Activated CD4-positive, alpha-beta memory T cell treated with anti-CD3 and anti-CD28 coated beads, Interleukin-2, amount 10 ng/mL, durations not matched to agents 7 days and 5 days (primary cell): ENCODE measurements around the gene STARD6. TPM values are rescaled to one million over a fixed set of nuclear protein-coding genes. Genes with fewer than 3 reads are reported as not detected.

Experiments used
- CTCF ChIA-PET: fragments of 350-600 bp; sonication (Branson Sonifier 250); formaldehyde crosslinking; loops from one replicate; lab custom pipeline; 2021; ENCODE audit warnings: antibody characterized with exemption, inconsistent platforms; lab: Charles Lee
- POLR2A ChIA-PET: fragments of 350-600 bp; sonication (Branson Sonifier 250); formaldehyde crosslinking; loops from one replicate; lab custom pipeline; 2021; ENCODE audit warnings: antibody characterized with exemption; lab: Charles Lee
- DNase-seq: peaks from one replicate; pipeline ENCODE4 v3.0.0-alpha.2; 2020
- H3K27ac Mint-ChIP-seq: one replicate; pipeline ENCODE4 v1.8.0; 2021; ENCODE audit warnings: mild to moderate bottlenecking, mixed read lengths
- H3K27me3 Mint-ChIP-seq: one replicate; pipeline ENCODE4 v1.8.0; 2021; ENCODE audit warnings: mixed read lengths
- H3K36me3 Mint-ChIP-seq: one replicate; pipeline ENCODE4 v1.8.0; 2021; ENCODE audit warnings: low read depth, mixed read lengths
- H3K4me1 Mint-ChIP-seq: one replicate; pipeline ENCODE4 v1.8.0; 2021; ENCODE audit warnings: mixed read lengths
- H3K4me3 Mint-ChIP-seq: one replicate; pipeline ENCODE4 v1.8.0; 2021; ENCODE audit warnings: mild to moderate bottlenecking, mixed read lengths
- H3K9me3 Mint-ChIP-seq: one replicate; pipeline ENCODE4 v1.8.0; 2021; ENCODE audit warnings: mixed read lengths
- total RNA-seq, 2 experiments: library from RNA; stranded (reverse); gene quantifications; one replicate each; pipeline ENCODE4 v1.2.3, GENCODE V29; 2021

STARD6 gene
- total RNA-seq, 2 experiments from 2014 or later, result not detected

DNA sequence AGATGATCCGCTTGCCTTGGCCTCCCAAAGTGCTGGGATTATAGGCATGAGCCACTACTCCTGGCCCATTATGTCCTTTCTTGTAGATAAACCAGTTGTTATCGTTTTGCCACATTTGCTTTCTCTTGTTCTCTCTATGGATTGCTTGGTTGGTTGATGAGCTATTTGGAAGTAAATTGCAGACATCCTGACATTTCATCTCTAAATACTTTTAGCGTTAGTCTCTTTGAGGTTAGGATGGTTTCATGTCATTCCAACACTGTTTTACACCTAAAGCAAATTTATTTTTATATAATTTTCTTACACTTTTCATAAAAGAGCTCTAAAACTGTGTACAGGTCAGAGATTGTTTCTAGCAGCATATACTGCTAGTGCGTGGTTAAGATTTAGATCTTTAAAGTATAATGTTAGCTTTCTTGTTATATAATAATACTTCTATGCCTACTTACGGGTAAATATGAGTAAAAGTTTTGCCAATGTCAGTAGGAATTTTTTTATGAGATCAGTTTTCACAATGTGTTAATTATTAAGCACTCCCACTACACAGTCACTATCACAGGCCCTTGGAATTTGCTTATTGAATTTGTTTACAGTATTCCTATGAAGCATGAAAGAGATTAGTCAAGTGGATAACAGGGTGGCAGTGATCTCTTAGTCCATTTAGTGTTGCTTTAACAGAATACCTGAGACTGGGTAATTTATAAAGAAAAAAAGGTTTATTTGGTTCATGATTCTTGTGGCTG is 78.0 kb downstream of the STARD6 start:
- Mint-ChIP-seq H3K27ac (no peak overlapping the region), H3K36me3 (peaks cover 52% of the 10 kb centered on the region), H3K4me1 (peaks cover 18% of the 10 kb centered on the region), H3K9me3 (no peaks in the 10 kb centered on the region), H3K27me3 (no peaks in the 10 kb centered on the region), H3K4me3 (no peak overlapping the region)
- DNase-seq, result no peak
- ChIA-PET CTCF (interaction anchor here (1.4 to 2.5 kb wide), 2 partner anchors 10 to 14 kb away, joined by 3 to 7 read pairs; partner anchors contain the start of gene POLI), POLR2A (no interaction called here)

GRCh38 chr18:54278615-54279014 is 79.0 kb downstream of the STARD6 start:
- ChIA-PET CTCF (interaction anchor here (0.6 to 2.5 kb wide), 3 partner anchors 9 to 27 kb away, joined by 3 to 10 read pairs (median 7); partner anchors contain the start of gene POLI), POLR2A (interaction anchor here (0.6 to 1.2 kb wide), 2 partner anchors 8 to 119 kb away, joined by 4 to 5 read pairs; no protein-coding TSS in a partner anchor)
- Mint-ChIP-seq H3K36me3 (peaks cover 45% of the 10 kb centered on the region), H3K4me3 (no peak overlapping the region), H3K27me3 (no peaks in the 10 kb centered on the region), H3K4me1 (peaks cover 10% of the 10 kb centered on the region), H3K9me3 (no peaks in the 10 kb centered on the region), H3K27ac (no peak overlapping the region)
- DNase-seq, result no peak

- ChIA-PET POLR2A (interaction anchor here (1.2 to 1.5 kb wide), 2 partner anchors 7 to 69 kb away, joined by 3 to 5 read pairs; no protein-coding TSS in a partner anchor), CTCF (interaction anchor here (2.5 kb wide), 1 partner anchor 8 kb away, joined by 7 read pairs; the partner anchor contains the start of gene POLI)
- Mint-ChIP-seq H3K36me3 (peaks cover 45% of the 10 kb centered on the region), H3K27me3 (no peaks in the 10 kb centered on the region), H3K4me3 (no peak overlapping the region), H3K27ac (no peak overlapping the region), H3K4me1 (peaks cover 10% of the 10 kb centered on the region), H3K9me3 (no peaks in the 10 kb centered on the region)
- no peak for DNase-seq
These were observed 79.8 kb downstream of the STARD6 start for GRCh38 chr18:54277899-54278298.

Other genes with a start within 250 kb of the STARD6 start
- gene MBD2, start 133.2 kb downstream of the STARD6 start, total RNA-seq, result 100 to 1,000 TPM; 133 to 134 TPM
- gene POLI, start 88.3 kb downstream of the STARD6 start, total RNA-seq, result 10 to 100 TPM; 23.0 to 24.1 TPM
- gene C18orf54, start within 50 bp of the STARD6 start, total RNA-seq, result 10 to 100 TPM; 12.3 to 14.5 TPM
- not detected for gene DYNAP, start 233.4 kb upstream of the STARD6 start, total RNA-seq